Activated CD4-positive, alpha-beta T cell treated with anti-CD3 and anti-CD28 coated beads, Interleukin-2, amount 10 ng/mL, durations not matched to agents 24 days and 14 days (primary cell): ENCODE measurements around the gene NUP54. TPM values are rescaled to one million over a fixed set of nuclear protein-coding genes. Genes with fewer than 3 reads are reported as not detected.
A peak's percentile ranks its signal among the peaks of the same experiment; 100 is the strongest.

ENCODE experiments used
- DNase-seq: peaks from one replicate; pipeline ENCODE4 v3.0.0; 2022
- H3K27ac Mint-ChIP-seq: one replicate; pipeline ENCODE4 v1.8.0; 2022; ENCODE audit warnings: mild to moderate bottlenecking, mixed read lengths
- H3K27me3 Mint-ChIP-seq: one replicate; pipeline ENCODE4 v1.8.0; 2022; ENCODE audit warnings: mixed read lengths
- H3K36me3 Mint-ChIP-seq: one replicate; pipeline ENCODE4 v1.8.0; 2022; ENCODE audit warnings: low read depth, mild to moderate bottlenecking, mixed read lengths
- H3K4me1 Mint-ChIP-seq: one replicate; pipeline ENCODE4 v1.8.0; 2021; ENCODE audit warnings: mixed read lengths
- H3K4me3 Mint-ChIP-seq: one replicate; pipeline ENCODE4 v1.8.0; 2022; ENCODE audit warnings: mild to moderate bottlenecking, moderate library complexity, mixed read lengths
- H3K9me3 Mint-ChIP-seq: one replicate; pipeline ENCODE4 v1.8.0; 2021; ENCODE audit warnings: mixed read lengths
- intact Hi-C: fragments of 100-400 bp; cut with micrococcal nuclease; formaldehyde crosslinking; loops from one replicate; pipeline ENCODE4 v1.15.1; 2023
- total RNA-seq: library from RNA; stranded (reverse); gene quantifications from 2 replicates; pipeline ENCODE4 v1.2.3, GENCODE V29; 2022

Gene NUP54
- total RNA-seq, 1 donor from 2014 or later, result 72.6 TPM

GRCh38 chr4:76074468-76074867 is 73.7 kb downstream of the NUP54 start, which contains the start of gene ART3:
TSS of gene ART3 (plus strand) at chr4:76074709. CDS start at chr4:76075890, 1,181 bp downstream.
- intact Hi-C loops, result no loop called here
- no peak within 1 kb of the TSS for H3K27ac Mint-ChIP-seq
- DNase-seq, result no peak
- H3K36me3 Mint-ChIP-seq, result no peaks in the 10 kb centered on the region
- peaks cover 10% of the 10 kb centered on the region for H3K27me3 Mint-ChIP-seq
- no peaks in the 10 kb centered on the region for H3K9me3 Mint-ChIP-seq
- H3K4me3 Mint-ChIP-seq, result no peak within 1 kb of the TSS
- H3K4me1 Mint-ChIP-seq, result no peaks in the 10 kb centered on the region

- Mint-ChIP-seq H3K4me1 (no peaks in the 10 kb centered on the region), H3K27ac (no peak overlapping the region), H3K9me3 (no peaks in the 10 kb centered on the region), H3K27me3 (peaks cover 2% of the 10 kb centered on the region), H3K36me3 (no peaks in the 10 kb centered on the region), H3K4me3 (no peak overlapping the region)
- no peak for DNase-seq
- intact Hi-C loops, result no loop called here
Measured at GRCh38 chr4:76072760-76073159, 75.4 kb downstream of the NUP54 start.

DNA sequence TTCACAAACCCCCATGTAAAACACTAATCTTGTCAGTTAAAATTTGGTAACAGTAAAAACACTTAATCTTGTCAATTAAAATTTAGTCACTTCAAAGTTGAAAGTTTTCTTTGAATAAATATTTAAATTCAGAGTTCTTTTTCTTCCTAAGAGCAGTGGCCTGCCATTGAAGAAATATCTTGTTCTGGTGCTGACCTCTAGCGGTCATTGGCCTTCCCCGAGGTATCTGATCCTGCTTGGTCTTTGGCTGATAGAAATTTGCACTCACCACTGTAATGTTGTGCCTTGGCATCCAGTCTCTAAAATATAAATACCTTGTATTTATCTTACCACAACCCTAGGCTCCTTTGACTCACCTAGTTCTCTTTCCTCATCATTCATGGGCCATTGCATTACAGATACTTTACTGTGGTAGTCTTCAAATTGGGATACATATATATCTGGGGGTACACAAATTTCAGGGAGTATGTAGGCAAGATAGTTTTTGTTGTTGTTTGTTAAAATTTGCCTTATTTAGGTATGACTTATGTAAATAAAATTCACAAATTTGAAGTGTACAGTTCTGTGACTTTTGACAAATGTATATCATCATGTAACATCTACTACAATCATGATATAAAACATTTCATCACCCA is 80.4 kb downstream of the NUP54 start:
- Mint-ChIP-seq H3K36me3 (no peaks in the 10 kb centered on the region), H3K4me3 (no peak overlapping the region), H3K4me1 (no peaks in the 10 kb centered on the region), H3K9me3 (no peaks in the 10 kb centered on the region), H3K27ac (no peak overlapping the region), H3K27me3 (no peaks in the 10 kb centered on the region)
- intact Hi-C loops, result loop anchor here (1.0 to 5.0 kb wide), 3 partner anchors 72 to 170 kb away; no protein-coding TSS in a partner anchor
- peak; percentile 92 for DNase-seq

DNA sequence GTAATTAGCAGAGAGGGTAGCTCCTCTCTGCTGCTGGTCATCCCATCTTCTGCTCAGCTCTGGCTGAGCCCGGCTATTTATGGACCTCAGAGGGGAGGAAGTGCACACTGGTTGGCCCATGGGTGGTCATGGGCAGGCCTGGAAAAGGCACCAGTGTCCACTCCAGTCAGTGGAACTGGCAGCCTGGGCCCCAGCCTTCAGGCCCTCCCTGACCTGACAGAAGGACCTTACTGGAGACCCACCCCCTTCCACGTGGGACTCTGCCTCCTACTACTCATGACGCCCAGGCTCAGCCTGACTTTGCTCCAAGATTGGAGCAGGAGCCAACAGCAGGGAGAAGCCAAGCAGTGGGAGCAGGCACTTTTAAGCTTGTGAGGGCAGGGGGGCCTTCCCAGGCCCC is 81.7 kb downstream of the NUP54 start:
- Mint-ChIP-seq H3K4me1 (peaks cover 5% of the 10 kb centered on the region), H3K36me3 (no peaks in the 10 kb centered on the region), H3K9me3 (no peaks in the 10 kb centered on the region), H3K4me3 (no peak overlapping the region), H3K27ac (no peak overlapping the region), H3K27me3 (no peaks in the 10 kb centered on the region)
- intact Hi-C loops, result loop anchor here (2.0 to 5.0 kb wide), 2 partner anchors 150 to 169 kb away; no protein-coding TSS in a partner anchor
- DNase-seq, result no peak

Other genes with a start within 250 kb of the NUP54 start
- 0.23 TPM in 1 of 2 replicates, not detected in the other for gene PPEF2, start 245.9 kb downstream of the NUP54 start, total RNA-seq
- 31.9 and 35.6 TPM in 2 replicates for gene NAAA, start 207.4 kb downstream of the NUP54 start, total RNA-seq
- 64.6 and 64.9 TPM in 2 replicates for gene SDAD1, start 157.5 kb downstream of the NUP54 start, total RNA-seq
- 0.14 TPM in 1 of 2 replicates, not detected in the other for gene CXCL9, start 140.9 kb downstream of the NUP54 start, total RNA-seq
- gene CXCL10, start 124.9 kb downstream of the NUP54 start, total RNA-seq, result 3.4 and 4.3 TPM in 2 replicates
- gene CXCL11, start 112.3 kb downstream of the NUP54 start, total RNA-seq, result 0.54 TPM in 1 of 2 replicates, not detected in the other
- not detected in 2 replicates for gene ART3, start 73.7 kb downstream of the NUP54 start, total RNA-seq
- gene SCARB2, start 65.4 kb upstream of the NUP54 start, total RNA-seq, result 1.5 and 1.7 TPM in 2 replicates
- not detected in 2 replicates for gene FAM47E, start 103.3 kb upstream of the NUP54 start, total RNA-seq
- gene STBD1, start 158.3 kb upstream of the NUP54 start, total RNA-seq, result 0.14 and 0.35 TPM in 2 replicates